ENCODE data around the gene GALNT9.
"Not testable (repeated sequence)": the region's sequence is repeated elsewhere in the genome, so short reads cannot be mapped to it uniquely, and the experiment has no call there.

The GALNT9 gene

GRCh38 chr12:132229193-132229760 is 100.1 kb downstream of the GALNT9 start:
- DNase-seq = no peak

- DNase-seq = no peak
These were observed 100.8 kb downstream of the GALNT9 start for GRCh38 chr12:132228476-132229192.

- DNase-seq = no peak
These were observed 101.5 kb downstream of the GALNT9 start for GRCh38 chr12:132227782-132228475.

- DNase-seq = no peak
These were observed 102.3 kb downstream of the GALNT9 start for GRCh38 chr12:132227118-132227517.

DNA sequence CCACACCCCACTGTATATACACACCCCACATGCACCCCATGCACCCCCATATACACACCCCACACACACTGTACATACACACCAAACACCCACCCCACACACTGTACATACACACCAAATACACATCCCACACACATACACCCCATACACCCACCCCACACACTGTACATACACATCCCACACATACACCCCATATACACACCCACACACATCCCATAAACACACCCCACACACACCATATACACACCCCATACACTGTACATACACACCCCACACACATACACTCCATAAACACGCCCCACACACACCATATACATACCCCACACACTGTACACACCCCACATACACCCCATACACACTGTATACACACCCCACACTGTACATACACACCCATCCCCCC is 102.8 kb downstream of the GALNT9 start:
- no peak for DNase-seq

DNA sequence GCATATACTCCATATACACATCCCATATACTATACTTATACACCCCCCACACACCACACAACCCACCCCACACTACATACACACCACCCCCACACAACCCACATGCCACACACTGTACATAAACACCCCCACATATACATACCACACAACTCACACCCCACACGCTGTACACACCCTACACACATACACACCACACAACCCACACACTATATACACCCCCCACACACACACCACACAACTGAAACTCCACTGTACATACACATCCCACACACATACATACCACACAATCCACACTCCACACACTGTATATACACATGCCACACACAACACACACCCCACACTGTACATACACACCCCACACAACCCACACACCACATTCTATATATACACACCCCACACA is 104.2 kb downstream of the GALNT9 start:
- no peak for DNase-seq

- DNase-seq = no peak
These were observed 104.9 kb downstream of the GALNT9 start for GRCh38 chr12:132224484-132224883.

DNA sequence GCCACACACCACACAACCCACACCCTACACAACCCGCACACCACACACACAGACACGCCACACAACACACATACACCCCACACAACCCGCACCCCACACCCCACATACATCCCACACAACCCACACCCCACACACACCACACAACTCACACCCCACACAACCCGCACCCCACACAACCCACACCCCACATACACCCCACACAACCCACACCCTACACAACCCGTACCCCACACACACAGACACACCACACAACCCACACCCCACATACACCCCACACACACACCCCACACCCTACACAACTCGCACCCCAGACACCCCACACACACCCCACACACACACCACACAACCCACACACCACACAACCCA is 106.6 kb downstream of the GALNT9 start:
- DNase-seq = no peak

DNA sequence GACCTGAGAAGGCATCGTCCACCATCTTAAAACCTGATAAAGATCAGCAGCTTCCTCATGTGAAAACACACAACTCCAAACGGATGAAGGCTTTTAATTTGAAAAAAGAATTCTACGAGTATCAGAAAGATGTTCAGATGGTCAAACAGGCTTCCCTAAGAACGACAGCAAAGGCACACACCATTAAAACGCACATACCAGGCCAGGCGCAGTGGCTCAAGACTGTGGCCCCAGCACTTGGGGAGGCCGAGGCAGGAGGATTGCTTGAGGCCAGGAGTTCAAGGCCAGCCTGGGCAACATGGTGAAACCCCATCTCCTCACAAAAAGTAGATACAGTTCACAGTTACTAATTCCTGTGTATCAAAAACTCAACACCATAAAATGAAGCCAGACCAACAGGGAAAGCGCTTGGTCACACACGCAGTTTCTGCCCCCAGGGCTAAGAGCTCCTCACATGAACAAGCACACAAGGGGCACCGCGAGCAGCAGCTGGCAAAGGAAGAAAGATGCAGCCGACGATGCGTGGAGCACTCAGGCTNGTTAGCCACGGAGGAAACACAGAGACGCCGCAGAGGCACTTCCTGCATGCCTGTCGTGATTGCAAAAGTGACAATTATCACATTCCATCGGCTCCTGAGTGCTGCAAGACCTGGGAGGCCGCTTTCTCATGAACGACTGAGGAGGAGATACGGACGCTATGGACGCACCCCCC is 107.1 kb downstream of the GALNT9 start:
- peak; percentile 4 to 35 (median 32) for DNase-seq

DNA sequence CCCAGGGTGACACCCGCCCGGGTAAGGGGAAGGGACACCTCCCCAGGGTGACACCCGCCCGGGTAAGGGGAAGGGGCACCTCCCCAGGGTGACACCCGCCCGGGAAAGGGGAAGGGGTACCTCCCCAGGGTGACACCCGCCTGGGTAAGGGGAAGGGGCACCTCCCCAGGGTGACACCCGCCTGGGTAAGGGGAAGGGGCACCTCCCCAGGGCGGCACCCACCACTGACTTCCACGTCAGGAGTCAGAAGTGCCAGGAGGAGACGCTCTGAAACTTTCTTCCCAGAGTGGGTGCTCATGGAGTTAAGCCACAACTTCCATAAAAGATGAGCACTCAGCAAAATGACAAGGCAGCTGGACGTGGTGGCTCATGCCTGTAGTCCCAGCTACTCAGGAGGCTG is 109.6 kb downstream of the GALNT9 start:
- not testable (repeated sequence) for DNase-seq

GRCh38 chr12:132219323-132219722 is 110.1 kb downstream of the GALNT9 start:
- DNase-seq = no peak

DNA sequence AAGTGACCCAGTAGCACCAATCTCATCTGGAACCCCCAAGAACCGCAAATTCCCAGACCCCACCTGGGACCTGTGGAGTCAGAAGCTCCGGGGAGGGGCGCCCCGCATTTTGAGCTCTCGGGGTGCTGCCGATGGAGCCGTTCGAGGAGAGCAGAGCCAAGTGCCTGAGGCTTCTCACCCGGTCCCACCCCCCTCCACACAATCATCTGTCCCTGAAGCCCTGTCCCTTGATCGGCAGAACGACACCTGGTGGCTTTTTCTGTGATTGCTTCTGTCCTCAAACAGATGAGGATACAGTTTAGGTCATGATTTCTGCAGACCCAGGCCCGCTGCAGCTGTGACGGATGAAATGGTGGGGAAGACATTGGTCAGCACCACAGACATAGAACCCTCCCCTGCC is 110.5 kb downstream of the GALNT9 start:
- peak; percentile 15 to 52 (median 37) for DNase-seq

DNA sequence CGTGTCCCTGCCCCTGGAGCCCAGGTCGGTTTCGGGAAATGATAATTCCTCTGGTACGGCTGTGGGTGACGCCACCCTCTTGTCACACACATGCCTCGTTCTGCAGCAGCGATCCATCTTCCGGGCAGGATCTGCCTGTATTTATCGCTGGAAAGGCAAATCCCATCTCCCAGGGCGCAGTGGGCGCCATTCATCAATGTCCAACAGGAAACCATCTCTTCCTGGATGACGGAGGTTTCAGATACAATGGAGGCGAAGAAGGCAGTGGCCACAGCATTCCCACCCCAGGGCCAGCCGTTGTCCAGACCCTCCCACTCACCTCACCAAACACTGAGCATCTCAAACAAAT is 110.9 kb downstream of the GALNT9 start:
- no peak for DNase-seq

DNA sequence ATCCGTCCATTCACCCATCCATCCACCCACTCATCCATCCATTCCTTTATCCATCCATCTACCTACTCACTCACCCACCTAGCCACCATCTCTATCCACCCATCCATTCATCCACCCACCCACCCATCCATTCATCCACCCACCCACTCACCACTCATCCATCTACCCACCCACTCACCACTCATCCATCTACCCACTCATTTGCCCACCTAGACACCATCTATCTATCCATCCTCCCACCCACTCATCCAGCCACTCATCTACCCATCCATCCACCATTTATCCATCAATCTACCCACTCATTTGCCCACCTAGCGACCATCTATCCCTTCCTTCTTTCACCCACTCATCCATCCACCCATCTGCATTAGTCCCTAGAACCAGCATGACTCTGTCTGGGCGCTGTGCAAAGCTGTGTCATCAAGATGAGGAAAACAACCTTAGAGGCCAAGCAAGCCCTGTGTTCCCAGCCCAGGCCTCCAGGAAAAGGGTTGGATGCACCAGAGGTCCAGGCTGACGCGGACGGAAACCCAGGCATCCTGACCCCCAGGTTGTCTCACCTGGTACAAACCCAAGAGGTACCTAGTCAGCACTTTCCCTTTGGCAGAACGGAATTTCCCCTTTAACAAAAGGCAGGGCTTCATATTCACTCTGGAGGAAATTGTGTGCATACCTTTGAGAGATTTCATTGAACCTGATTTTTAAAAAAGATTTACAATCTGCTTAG is 111.4 kb downstream of the GALNT9 start:
- no peak for DNase-seq

DNA sequence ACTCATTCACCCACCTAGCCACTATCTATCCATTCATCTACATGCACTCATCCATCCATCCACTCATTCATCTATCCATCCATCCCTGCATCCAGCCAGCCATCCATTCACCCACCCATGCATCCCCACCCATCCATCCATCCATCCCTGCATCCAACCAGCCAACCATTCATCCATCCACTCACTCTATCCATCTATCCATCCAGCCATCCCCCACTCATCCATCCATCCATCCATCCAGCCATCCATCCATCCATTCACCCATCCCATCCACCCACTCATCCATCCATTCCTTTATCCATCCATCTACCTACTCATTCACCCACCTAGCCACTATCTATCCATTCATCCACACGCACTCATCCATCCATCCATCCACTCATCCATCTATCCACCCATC is 112.0 kb downstream of the GALNT9 start:
- DNase-seq = no peak

DNA sequence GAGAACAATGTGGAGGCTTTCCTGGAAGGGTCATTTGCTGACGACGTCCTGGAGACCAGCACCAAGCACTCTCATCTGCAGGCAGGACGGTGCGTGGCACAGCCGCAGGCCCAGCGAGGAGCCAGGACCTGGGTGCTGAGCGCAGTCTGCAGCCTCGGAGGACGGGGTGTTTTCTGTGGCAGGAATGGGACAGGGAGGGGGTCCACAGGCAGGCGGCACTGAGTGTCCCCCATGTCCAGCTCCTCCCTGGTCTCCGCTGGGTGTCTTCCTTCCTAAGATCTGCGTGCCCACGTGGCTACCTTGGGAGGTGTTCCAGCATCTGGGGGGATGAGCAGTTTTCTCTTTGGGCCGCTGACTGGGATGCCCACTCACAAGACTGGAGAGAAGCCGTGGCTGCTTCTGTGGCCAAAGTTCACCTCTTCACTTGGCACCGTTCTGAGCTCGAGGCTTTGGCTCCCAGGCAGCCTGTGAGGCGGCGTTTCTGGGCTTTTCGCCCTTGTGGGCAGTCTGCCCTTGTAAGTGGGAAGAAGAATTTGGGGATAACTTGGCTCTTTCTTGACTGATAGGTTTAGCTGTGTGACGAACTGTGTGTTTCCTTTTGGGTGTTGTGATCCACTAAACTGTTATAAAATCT is 112.9 kb downstream of the GALNT9 start:
- DNase-seq = no peak

- no peak for DNase-seq
These were observed 113.9 kb downstream of the GALNT9 start for GRCh38 chr12:132215299-132215989.

DNA sequence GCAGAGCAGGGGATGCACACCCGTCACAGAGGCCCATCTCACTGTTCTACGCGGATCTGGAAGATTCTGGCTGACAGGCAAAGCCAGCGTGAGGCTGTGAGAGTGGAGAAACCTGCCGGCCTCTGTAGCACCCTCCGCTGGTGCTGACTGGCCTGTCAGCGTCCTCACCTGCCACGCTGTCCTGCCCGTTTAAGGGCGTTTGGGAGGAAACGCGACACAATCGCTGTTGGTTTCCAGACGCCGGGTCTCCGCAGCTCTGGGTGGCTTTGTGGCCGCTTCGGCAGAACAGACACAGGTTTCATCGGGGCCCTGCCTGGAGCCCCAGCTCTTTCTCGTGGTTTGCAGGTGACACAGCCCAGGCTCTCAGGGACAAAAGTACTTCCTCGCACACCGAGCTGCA is 114.5 kb downstream of the GALNT9 start:
- DNase-seq = no peak

DNA sequence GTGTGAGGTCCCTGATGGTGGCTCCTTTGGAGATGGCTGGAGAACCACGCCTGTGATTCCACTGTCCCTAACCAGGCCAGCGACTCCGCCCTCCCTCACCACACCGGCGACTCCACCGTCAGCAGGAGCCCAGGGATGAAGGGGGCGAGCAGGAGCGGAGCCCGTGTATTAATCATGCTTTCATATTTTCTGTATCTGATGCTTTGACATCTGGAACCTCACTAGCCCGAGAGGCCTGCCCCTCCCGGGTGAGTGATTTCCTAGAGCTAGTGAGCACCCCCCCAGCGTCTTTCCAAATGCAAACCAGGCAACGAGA is 115.3 kb downstream of the GALNT9 start:
- no peak for DNase-seq

GRCh38 chr12:132213359-132214160 is 115.8 kb downstream of the GALNT9 start:
- no peak for DNase-seq

DNA sequence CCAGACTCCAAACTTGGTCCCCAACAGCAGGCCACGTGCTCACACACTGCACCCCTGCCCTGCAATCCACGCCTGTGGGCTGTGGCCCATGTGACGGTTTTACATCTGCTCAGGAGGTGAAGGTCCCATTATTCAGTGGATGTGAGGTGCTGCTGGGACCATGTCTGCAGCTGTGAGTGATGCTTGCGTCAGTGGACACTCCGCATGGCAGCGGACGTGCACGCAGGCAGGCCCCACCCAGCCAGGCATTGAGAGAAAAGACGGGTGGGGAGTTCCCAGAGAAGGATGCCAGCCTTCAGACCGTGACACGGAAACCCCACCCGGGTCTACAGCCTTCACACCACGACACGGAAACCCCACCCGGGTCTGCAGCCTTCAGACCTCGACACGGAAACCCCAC is 117.6 kb downstream of the GALNT9 start:
- DNase-seq = no peak

Data from suppressor macrophage (primary cell).